Heart right ventricle (tissue), 16 donors: ENCODE data around the gene KCNK16. TPM values are rescaled to one million over a fixed set of nuclear protein-coding genes. Genes with fewer than 3 reads are reported as not detected.
A peak's percentile ranks its signal among the peaks of the same experiment; 100 is the strongest.

Source experiments
- ATAC-seq, 8 donors: fragments of 200-7000 bp; cut with Tn5 transposase; one replicate each; pipeline ENCODE4 v1.9.1; 2020; ENCODE audit warnings: mild to moderate bottlenecking in 8 of 8, moderate library complexity in 8 of 8, moderate number of reproducible peaks in 1 of 8
- DNase-seq, 2 donors: peaks; one replicate each; pipeline ENCODE4 v3.0.0-alpha.2; 2020
- H3K27ac ChIP-seq, 10 donors: fragments of 200-600 bp; sonication (generic) in 2 of 10; one replicate each; pipeline versions ENCODE4 v1.5.0 to v1.8.0; 2020 to 2022; ENCODE audit warnings: mild to moderate bottlenecking in 3 of 10
- H3K27me3 ChIP-seq, 7 donors: fragments of 200-600 bp; one replicate each; pipeline ENCODE4 v1.8.0; 2021 to 2022; ENCODE audit warnings: mild to moderate bottlenecking in 2 of 7
- H3K36me3 ChIP-seq, 9 donors: fragments of 200-600 bp; sonication (generic) in 1 of 9; one replicate each; pipeline versions ENCODE4 v1.5.0 to v1.8.0; 2020 to 2022; ENCODE audit warnings: mild to moderate bottlenecking in 2 of 9
- H3K4me1 ChIP-seq, 9 donors: fragments of 200-600 bp; sonication (generic) in 1 of 9; one replicate each; pipeline versions ENCODE4 v1.5.0 to v1.8.0; 2020 to 2022; ENCODE audit warnings: mild to moderate bottlenecking in 4 of 9
- H3K4me3 ChIP-seq, 10 donors: fragments of 200-600 bp; sonication (generic) in 2 of 10; one replicate each; pipeline versions ENCODE4 v1.5.0 to v1.8.0; 2020 to 2022; ENCODE audit warnings: mild to moderate bottlenecking in 7 of 10, moderate library complexity in 2 of 10
- H3K9me3 ChIP-seq, 11 donors: fragments of 200-600 bp in 10 of 11; sonication (generic) in 2 of 11; one replicate each; pipeline versions ENCODE4 v1.5.0 to v1.8.0; 2013 to 2022; ENCODE audit warnings: mild to moderate bottlenecking in 2 of 11, control low read depth in 1 of 11, moderate library complexity in 1 of 11
- WGBS, 2 donors: extraction: QIAGEN DNeasy Blood & Tissue Kit; methylation state at CpG; one replicate each; pipeline ENCODE4 v1.1.7; 2013; ENCODE audit warnings: inconsistent platforms in 1 of 2; 5-methylcytosine and 5-hydroxymethylcytosine counted together
- intact Hi-C, 10 donors: fragments of 100-400 bp; cut with DNase I; formaldehyde crosslinking; loops; one replicate each; pipeline versions ENCODE4 v1.11.1 to v1.14.2; 2022
- polyA plus RNA-seq, 2 donors: library from polyadenylated mRNA; stranded (reverse); fragments of 200-250 nt; gene quantifications; one replicate each; pipeline ENCODE4 v1.2.3, GENCODE V29; 2013
- total RNA-seq, 10 donors: library from RNA; stranded (reverse); fragmentation: NEBNext Ultra II Directional in 3 of 10; extraction: Animal tissue kit (Norgen Biotek cat#: 25700) in 3 of 10; gene quantifications; one replicate each; pipeline versions ENCODE4 v1.2.1 to v1.2.4, GENCODE V29; 2021 to 2023
- TF ChIP-seq, protein P1 (sequence below), 9 donors: fragments of 200-600 bp; sonication (generic) in 2 of 9; IDR thresholded peaks; one replicate each; pipeline versions ENCODE4 v1.5.0 to v1.8.0; 2021 to 2022; ENCODE audit warnings: antibody characterized with exemption in 9 of 9, mild to moderate bottlenecking in 5 of 9, moderate library complexity in 1 of 9
- donor health status: Arrhythmogenic right ventricular cardiomyopathy.
- donor health status: ischemic (EF 13 %, LVEDD 7.1; RV severe dilation, severe dysfunction).
- donor health status: healthy with polysubstance abuse.
- donor health status: DM: no; HTN: yes; CAD: no.
- donor health status: DM: no; HTN: no; CAD: no.
- donor health status: ischemic (EF 25% LVEDD 6.9; RV normal size, moderate dysfunction).
- donor health status: ischemic (EF 25% LVEDD 5.7; RV mildly dilated, moderate dysfunction).
- donor health status: healthy.
- donor health status: DM: yes; HTN: yes; CAD: no.
- donor health status: Ischemic cardiomyopathy.
- donor health status: ischemic (EF 35%, LVEDD 5.7; RV mildly dilated, moderate dysfunction).
- donor health status: nonischemic (EF 11% LVEDD 7.7; RV severe dilation, severe dysfunction).
- donor health status: DM: yes; HTN: yes; CAD: no.
- donor health status: PGD.
- donor health status: ischemic (EF 29% LVEDD 5.4; RV normal size, mild dysfunction).
- donor health status: nonischemic (EF 23%, LVEDD 6.1; RV moderate dilation, normal function).

The KCNK16 gene
- total and polyA plus RNA-seq, 12 donors, result not detected

- no peaks in the 10 kb centered on the region for H3K36me3 ChIP-seq
- H3K4me1 ChIP-seq, result peaks cover 4 to 17% (median 15%) of the 10 kb centered on the region in 9 donors
- no peaks in the 10 kb centered on the region for H3K9me3 ChIP-seq
- no peak overlapping the region for H3K27ac ChIP-seq
- H3K27me3 ChIP-seq, result peaks cover 0 to 59% (median 53%) of the 10 kb centered on the region in 7 donors
- 1% methylated on average over 76 to 80 of the region's 80 CpGs for WGBS, 2 donors
- intact Hi-C loops, result loop anchor here in 7 of 10 donors (5.0 kb wide), 4 partner anchors 226 to 446 kb away; no protein-coding TSS in a partner anchor
- ATAC-seq (peak in 2 of 8 donors; percentile 18 to 25), DNase-seq (no peak)
- H3K4me3 ChIP-seq, result peak overlapping the region; percentile 6 to 44 (median 32)
- TF ChIP-seq, protein P1, sequence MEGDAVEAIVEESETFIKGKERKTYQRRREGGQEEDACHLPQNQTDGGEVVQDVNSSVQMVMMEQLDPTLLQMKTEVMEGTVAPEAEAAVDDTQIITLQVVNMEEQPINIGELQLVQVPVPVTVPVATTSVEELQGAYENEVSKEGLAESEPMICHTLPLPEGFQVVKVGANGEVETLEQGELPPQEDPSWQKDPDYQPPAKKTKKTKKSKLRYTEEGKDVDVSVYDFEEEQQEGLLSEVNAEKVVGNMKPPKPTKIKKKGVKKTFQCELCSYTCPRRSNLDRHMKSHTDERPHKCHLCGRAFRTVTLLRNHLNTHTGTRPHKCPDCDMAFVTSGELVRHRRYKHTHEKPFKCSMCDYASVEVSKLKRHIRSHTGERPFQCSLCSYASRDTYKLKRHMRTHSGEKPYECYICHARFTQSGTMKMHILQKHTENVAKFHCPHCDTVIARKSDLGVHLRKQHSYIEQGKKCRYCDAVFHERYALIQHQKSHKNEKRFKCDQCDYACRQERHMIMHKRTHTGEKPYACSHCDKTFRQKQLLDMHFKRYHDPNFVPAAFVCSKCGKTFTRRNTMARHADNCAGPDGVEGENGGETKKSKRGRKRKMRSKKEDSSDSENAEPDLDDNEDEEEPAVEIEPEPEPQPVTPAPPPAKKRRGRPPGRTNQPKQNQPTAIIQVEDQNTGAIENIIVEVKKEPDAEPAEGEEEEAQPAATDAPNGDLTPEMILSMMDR (IDR thresholded peaks at IDR 0.05), result no peak
Measured at GRCh38 chr6:39313526-39314272, 8.8 kb downstream of the KCNK16 start.

DNA sequence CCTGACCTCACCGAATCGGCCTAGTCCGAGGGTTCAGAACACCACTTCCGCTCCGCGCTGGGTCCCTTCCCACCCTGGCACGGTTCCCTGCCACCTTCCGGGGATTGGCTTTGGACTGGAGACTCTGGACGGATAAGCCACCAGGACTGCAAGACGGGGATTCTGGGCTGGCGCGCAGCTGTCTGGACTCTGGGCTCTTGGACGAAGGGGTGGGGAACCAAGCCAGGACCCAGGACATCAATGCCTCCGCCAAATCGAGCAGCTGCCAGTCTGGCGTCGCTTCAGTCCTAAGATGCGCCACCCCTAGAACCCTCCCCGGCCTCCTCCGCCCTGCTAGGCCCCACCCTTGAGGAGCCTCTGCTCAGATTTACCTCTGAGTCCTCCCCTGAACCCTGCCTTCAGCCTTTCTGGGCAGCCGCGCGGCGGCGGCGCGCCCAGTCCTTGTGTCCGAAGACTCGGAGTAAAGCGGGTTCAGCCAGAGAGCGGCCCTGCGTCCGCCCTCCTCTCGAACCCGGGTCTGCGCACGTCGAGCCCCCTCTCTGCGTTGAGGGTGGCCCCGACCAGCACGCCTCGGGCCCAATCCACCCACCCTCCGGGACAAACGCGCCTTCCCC is 9.5 kb downstream of the KCNK16 start:
- peak in 4 of 8 donors; percentile 6 to 25 (median 22) for ATAC-seq
- no peaks in the 10 kb centered on the region for H3K36me3 ChIP-seq
- WGBS, 2 donors, result 16% methylated on average over 45 of the region's 45 CpGs
- peak overlapping the region; percentile 6 to 44 (median 32) for H3K4me3 ChIP-seq
- intact Hi-C loops, result loop anchor here in 7 of 10 donors (5.0 kb wide), 4 partner anchors 226 to 446 kb away; no protein-coding TSS in a partner anchor
- TF ChIP-seq, protein P1 (IDR thresholded peaks at IDR 0.05), result no peak
- H3K9me3 ChIP-seq, result no peaks in the 10 kb centered on the region
- H3K27me3 ChIP-seq, result peaks cover 0 to 63% (median 53%) of the 10 kb centered on the region in 7 donors
- no peak overlapping the region for H3K27ac ChIP-seq
- H3K4me1 ChIP-seq, result peaks cover 4 to 17% (median 15%) of the 10 kb centered on the region in 9 donors
- DNase-seq, result peak in 1 of 2 donors; percentile 47

DNA sequence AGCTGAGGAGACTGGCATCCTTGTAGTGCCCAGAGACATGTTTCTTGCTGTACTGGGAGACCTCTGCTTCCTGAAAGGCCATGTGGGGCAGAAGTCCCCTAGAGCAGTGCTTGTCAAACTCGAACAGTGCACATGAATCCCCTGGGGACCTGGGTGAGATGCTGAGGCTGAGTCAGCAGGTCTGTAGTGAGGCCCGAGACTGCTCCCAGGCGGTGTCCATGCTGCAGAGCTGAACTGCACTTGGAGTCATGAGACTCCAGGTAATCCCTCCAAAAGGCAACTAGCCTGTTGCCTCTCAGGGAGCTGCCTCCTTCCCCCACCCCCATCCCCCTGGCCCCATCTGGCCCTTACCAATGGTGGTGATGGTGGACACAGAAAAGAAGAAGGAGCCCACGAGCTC is 12.0 kb downstream of the KCNK16 start:
- 58 to 59% methylated on average over 4 of the region's 4 CpGs for WGBS, 2 donors
- Histone ChIP-seq H3K27ac (no peak overlapping the region), H3K27me3 (peaks cover 0 to 59% (median 46%) of the 10 kb centered on the region in 7 donors), H3K9me3 (no peaks in the 10 kb centered on the region), H3K36me3 (no peaks in the 10 kb centered on the region), H3K4me3 (no peak overlapping the region), H3K4me1 (peaks cover 4 to 17% (median 15%) of the 10 kb centered on the region in 9 donors)
- ATAC-seq (no peak), DNase-seq (no peak)
- intact Hi-C loops, result loop anchor here in 8 of 10 donors (2.0 to 5.0 kb wide), 5 partner anchors 223 to 443 kb away; no protein-coding TSS in a partner anchor
- TF ChIP-seq, protein P1 (IDR thresholded peaks at IDR 0.05), result no peak

- H3K4me3 ChIP-seq, result no peak overlapping the region
- TF ChIP-seq, protein P1 (IDR thresholded peaks at IDR 0.05), result peak; percentile 70 to 90 (median 86)
- ATAC-seq (peak; percentile 66 to 80 (median 75)), DNase-seq (peak; percentile 53 to 71)
- H3K27ac ChIP-seq, result no peak overlapping the region
- peaks cover 4 to 17% (median 15%) of the 10 kb centered on the region in 9 donors for H3K4me1 ChIP-seq
- H3K9me3 ChIP-seq, result peaks cover 0 to 3% (median 0%) of the 10 kb centered on the region in 11 donors
- 25 to 34% methylated on average over 7 of the region's 7 CpGs for WGBS, 2 donors
- peaks cover 0 to 54% (median 41%) of the 10 kb centered on the region in 7 donors for H3K27me3 ChIP-seq
- H3K36me3 ChIP-seq, result no peaks in the 10 kb centered on the region
- intact Hi-C loops, result loop anchor here in 8 of 10 donors (2.0 to 5.0 kb wide), 7 partner anchors 223 to 443 kb away; no protein-coding TSS in a partner anchor
Measured at GRCh38 chr6:39309942-39310531, 12.5 kb downstream of the KCNK16 start.
